GM04504 (cell line): ENCODE measurements around the gene IGSF1.
"Not testable (repeated sequence)": the region's sequence is repeated elsewhere in the genome, so short reads cannot be mapped to it uniquely, and the experiment has no call there.

Experiments
- DNase-seq: peaks from one replicate; pipeline ENCODE4 v3.0.0-alpha.2; 2012; ENCODE audit warnings: low read depth

IGSF1 gene

GRCh38 chrX:131264665-131265064 is 24.4 kb downstream of the IGSF1 start:
- no peak for DNase-seq

- no peak for DNase-seq
Observed at GRCh38 chrX:131264053-131264452, 25.1 kb downstream of the IGSF1 start.

- DNase-seq, result no peak
Observed at GRCh38 chrX:131262738-131263679, 26.1 kb downstream of the IGSF1 start.

GRCh38 chrX:131262200-131262599 is 26.9 kb downstream of the IGSF1 start:
- DNase-seq, result no peak

GRCh38 chrX:131257367-131257766 is 31.7 kb downstream of the IGSF1 start:
- DNase-seq, result no peak

- not testable (repeated sequence) for DNase-seq
Observed at GRCh38 chrX:131250984-131251738, 37.9 kb downstream of the IGSF1 start.

GRCh38 chrX:131239057-131239456 is 50.0 kb downstream of the IGSF1 start:
- DNase-seq, result no peak

- DNase-seq, result no peak
Observed at GRCh38 chrX:131237363-131237762, 51.7 kb downstream of the IGSF1 start.

GRCh38 chrX:131235768-131236545 is 53.1 kb downstream of the IGSF1 start:
- no peak for DNase-seq

- DNase-seq, result no peak
Observed at GRCh38 chrX:131227608-131228007, 61.5 kb downstream of the IGSF1 start.

- DNase-seq, result no peak
Observed at GRCh38 chrX:131226591-131226990, 62.5 kb downstream of the IGSF1 start.

GRCh38 chrX:131225078-131225477 is 64.0 kb downstream of the IGSF1 start:
- no peak for DNase-seq
